ENCODE measurements around the gene ZNF692. TPM values are rescaled to one million over a fixed set of nuclear protein-coding genes. Genes with fewer than 3 reads are reported as not detected.
A peak's percentile ranks its signal among the peaks of the same experiment; 100 is the strongest.

ZNF692 gene
- total and polyA plus RNA-seq, 2 donors (not counting 3 experiments of a cell fraction or from before 2014, with no cell fraction given), result 32.6 to 36.6 TPM

- peaks cover 6% of the 10 kb centered on the region for H3K4me1 ChIP-seq (ENCODE audit: control insufficient read depth, extremely low read depth, insufficient read depth, low read length)
- no peak overlapping the region for H3K4me3 ChIP-seq (replicated peaks in 1 of 3; ENCODE audit: insufficient read depth in 1 of 3, low read depth in 1 of 3, low read length in 3 of 3)
- ChIA-PET POLR2A (no interaction called here), CTCF (interaction anchor here (1.1 kb wide), 1 partner anchor 11 kb away, joined by 4 read pairs; no protein-coding TSS in a partner anchor)
- H3K4me2 ChIP-seq (ENCODE audit: insufficient read depth, low read length), result no peak overlapping the region
- no peak for FAIRE-seq
- no peaks in the 10 kb centered on the region for H3K27me3 ChIP-seq (ENCODE audit: control insufficient read depth in 2 of 2, insufficient read depth in 2 of 2, low read length in 2 of 2)
- no peaks in the 10 kb centered on the region for H3K9me1 ChIP-seq (replicated peaks; ENCODE audit: control insufficient read depth, extremely low read depth, insufficient read depth, low read length)
- H3K9ac ChIP-seq (replicated peaks; ENCODE audit: extremely low read depth, insufficient read depth, low read length), result no peak overlapping the region
- BruUV-seq (replicated peaks), result TSS peak; percentile 5
- H4K20me1 ChIP-seq (replicated peaks; ENCODE audit: control insufficient read depth, extremely low read depth, insufficient read depth, low read length), result no peaks in the 10 kb centered on the region
- no peak for DNase-seq (ENCODE audit: low read depth, low spot score)
- H3K9me3 ChIP-seq (replicated peaks; ENCODE audit: control insufficient read depth, insufficient read depth, low read length), result no peaks in the 10 kb centered on the region
- dilution Hi-C loops (cut with MboI; ENCODE audit: extremely low pct_ligation_motif_present, low sequenced_read_pairs) (no loop called here), intact Hi-C loops (cut with micrococcal nuclease) (no loop called here)
- H3K27ac ChIP-seq (ENCODE audit: insufficient read depth, low read depth, low read length), result no peak overlapping the region
- no peak overlapping the region for H2AFZ ChIP-seq (ENCODE audit: low read depth, low read length)
- H3K36me3 ChIP-seq (ENCODE audit: control insufficient read depth in 2 of 2, extremely low read depth in 1 of 2, insufficient read depth in 2 of 2, low read length in 2 of 2), result peaks cover 0 to 19% of the 10 kb centered on the region in 2 experiments
- H3K79me2 ChIP-seq (ENCODE audit: control insufficient read depth, insufficient read depth, low read length), result peaks cover 5% of the 10 kb centered on the region
- TF ChIP-seq JUN (IDR thresholded peaks at IDR 0.05; ENCODE audit: borderline replicate concordance, insufficient read depth, insufficient read length, low read depth), result no peak
- TF ChIP-seq CTCF (IDR thresholded peaks at IDR 0.05; ENCODE audit: extremely low read depth in 1 of 2, insufficient read depth in 1 of 2, low read depth in 1 of 2, low read length in 2 of 2), result no peak
- TF ChIP-seq GATA2 (IDR thresholded peaks at IDR 0.05; ENCODE audit: insufficient read depth, insufficient read length, low read depth, low read length), result no peak
- no peak for TF ChIP-seq MYC (IDR thresholded peaks at IDR 0.05; ENCODE audit: low read depth, low read length)
- TF ChIP-seq POLR2AphosphoS5 (IDR thresholded peaks at IDR 0.05; ENCODE audit: insufficient read depth, low read depth, low read length), result no peak
- TF ChIP-seq EZH2 (IDR thresholded peaks at IDR 0.05; ENCODE audit: borderline replicate concordance, low read depth, low read length, severe bottlenecking), result no peak
- TF ChIP-seq POLR2A (IDR thresholded peaks at IDR 0.05; ENCODE audit: low read depth, low read length), result no peak
Observed at GRCh38 chr1:248852481-248853405, 6.1 kb downstream of the ZNF692 start.
